H9 (cell line): ENCODE results near the gene FRK. TPM values are rescaled to one million over a fixed set of nuclear protein-coding genes. Genes with fewer than 3 reads are reported as not detected.

Experiments
- DNase-seq: peaks from one replicate; pipeline ENCODE4 v3.0.0-alpha.2; 2017
- H2AFZ ChIP-seq: one replicate; pipeline ENCODE4 v1.6.1; 2013; ENCODE audit warnings: mild to moderate bottlenecking, low read length, control low read depth, moderate library complexity
- H2AK5ac ChIP-seq: 2 replicates; pipeline ENCODE4 v1.6.1; 2013; ENCODE audit warnings: low read length, control low read depth, mixed read lengths; ENCODE audit not compliant: insufficient read length
- H2BK120ac ChIP-seq: one replicate; pipeline ENCODE4 v1.6.1; 2013; ENCODE audit warnings: low read depth, mild to moderate bottlenecking, low read length, control low read depth, inconsistent platforms; ENCODE audit not compliant: poor library complexity, severe bottlenecking
- H2BK12ac ChIP-seq: 2 replicates; pipeline ENCODE4 v1.6.1; 2013; ENCODE audit warnings: low read length, control low read depth, mixed read lengths, low read depth; ENCODE audit not compliant: insufficient read length
- H2BK15ac ChIP-seq: 2 replicates; pipeline ENCODE4 v1.6.1; 2013; ENCODE audit warnings: low read depth, low read length, control low read depth
- H2BK20ac ChIP-seq: one replicate; pipeline ENCODE4 v1.6.1; 2013; ENCODE audit warnings: low read depth, mild to moderate bottlenecking, low read length, control low read depth, inconsistent platforms; ENCODE audit not compliant: poor library complexity, severe bottlenecking
- H2BK5ac ChIP-seq: 2 replicates; pipeline ENCODE4 v1.6.1; 2013; ENCODE audit warnings: low read length, control low read depth, mixed read lengths; ENCODE audit not compliant: insufficient read length
- H3K14ac ChIP-seq: 2 replicates; pipeline ENCODE4 v1.6.1; 2013; ENCODE audit warnings: low read length, control low read depth; ENCODE audit not compliant: insufficient read depth
- H3K18ac ChIP-seq: 2 replicates; pipeline ENCODE4 v1.6.1; 2013; ENCODE audit warnings: low read depth, mild to moderate bottlenecking, mixed read lengths, low read length, control low read depth; ENCODE audit not compliant: insufficient read length
- H3K23ac ChIP-seq: 2 replicates; pipeline ENCODE4 v1.6.1; 2013; ENCODE audit warnings: low read length, control low read depth, mixed read lengths, low read depth; ENCODE audit not compliant: insufficient read length
- H3K23me2 ChIP-seq: 2 replicates; pipeline ENCODE4 v1.6.1; 2013; ENCODE audit warnings: low read depth, mild to moderate bottlenecking, mixed read lengths, low read length, control low read depth; ENCODE audit not compliant: insufficient read length, poor library complexity, severe bottlenecking
- H3K27ac ChIP-seq: 2 replicates; pipeline ENCODE4 v1.5.1; 2013; ENCODE audit warnings: low read length, control low read depth, mixed read lengths, low read depth; ENCODE audit not compliant: insufficient read length
- H3K27me3 ChIP-seq: 2 replicates; pipeline ENCODE4 v1.6.1; 2013; ENCODE audit warnings: low read length, control low read depth, inconsistent platforms; ENCODE audit not compliant: insufficient read depth
- H3K4ac ChIP-seq: 2 replicates; pipeline ENCODE4 v1.6.1; 2013; ENCODE audit warnings: low read depth, mild to moderate bottlenecking, control low read depth, inconsistent platforms, low read length, moderate library complexity
- H3K4me1 ChIP-seq: 2 replicates; pipeline ENCODE4 v1.6.1; 2013; ENCODE audit warnings: low read length, control low read depth, inconsistent platforms; ENCODE audit not compliant: insufficient read depth
- H3K4me2 ChIP-seq: 2 replicates; pipeline ENCODE4 v1.6.1; 2013; ENCODE audit warnings: low read length, control low read depth, mixed read lengths; ENCODE audit not compliant: insufficient read length, insufficient read depth
- H3K56ac ChIP-seq: 2 replicates; pipeline ENCODE4 v1.6.1; 2013; ENCODE audit warnings: low read depth, mild to moderate bottlenecking, mixed read lengths, low read length, control low read depth; ENCODE audit not compliant: insufficient read length
- H3K79me1 ChIP-seq: 2 replicates; pipeline ENCODE4 v1.6.1; 2013; ENCODE audit warnings: low read depth, mild to moderate bottlenecking, moderate library complexity, low read length, control low read depth, inconsistent platforms; ENCODE audit not compliant: insufficient read depth, poor library complexity, severe bottlenecking
- H3K79me2 ChIP-seq: 2 replicates; pipeline ENCODE4 v1.6.1; 2013; ENCODE audit warnings: low read length, control low read depth, inconsistent platforms; ENCODE audit not compliant: insufficient read depth
- H3K9ac ChIP-seq: 2 replicates; pipeline ENCODE4 v1.6.1; 2013; ENCODE audit warnings: low read length, control low read depth, mixed read lengths; ENCODE audit not compliant: insufficient read length; ENCODE audit errors: extremely low read depth
- H3K9me3 ChIP-seq: one replicate; pipeline ENCODE4 v1.6.1; 2013; ENCODE audit warnings: low read depth, low read length, inconsistent platforms; ENCODE audit not compliant: control insufficient read depth
- H3T11ph ChIP-seq: one replicate; pipeline ENCODE4 v1.6.1; 2013; ENCODE audit warnings: mild to moderate bottlenecking, low read length, control low read depth, inconsistent platforms
- H4K20me1 ChIP-seq: one replicate; pipeline ENCODE4 v1.6.1; 2013; ENCODE audit not compliant: control insufficient read depth, insufficient read length, insufficient read depth
- H4K5ac ChIP-seq: 2 replicates; pipeline ENCODE4 v1.6.1; 2013; ENCODE audit warnings: low read depth, mild to moderate bottlenecking, mixed read lengths, low read length, control low read depth; ENCODE audit not compliant: insufficient read length
- H4K8ac ChIP-seq: replicated peaks from 2 replicates; pipeline ENCODE4 v1.6.1; 2013; ENCODE audit warnings: low read length, control low read depth, mixed read lengths, low read depth; ENCODE audit not compliant: insufficient read length
- H4K91ac ChIP-seq: 2 replicates; pipeline ENCODE4 v1.6.1; 2013; ENCODE audit warnings: low read depth, mild to moderate bottlenecking, moderate library complexity, mixed read lengths, low read length, control low read depth; ENCODE audit not compliant: insufficient read length
- H3K27ac Mint-ChIP-seq, 3 experiments: 2 replicates in 2 of 3; 3 replicates in 1 of 3; pipeline ENCODE4 v1.8.0; 2020 to 2021; ENCODE audit warnings: mixed read lengths in 3 of 3, mild to moderate bottlenecking in 1 of 3, moderate library complexity in 1 of 3
- H3K27me3 Mint-ChIP-seq: 2 replicates; pipeline ENCODE4 v1.8.0; 2021; ENCODE audit warnings: low read depth, mild to moderate bottlenecking, moderate library complexity, mixed read lengths
- H3K36me3 Mint-ChIP-seq, 3 experiments: 2 replicates in 2 of 3; 3 replicates in 1 of 3; pipeline ENCODE4 v1.8.0; 2020 to 2021; ENCODE audit warnings: low read depth in 3 of 3, mixed read lengths in 3 of 3; ENCODE audit not compliant: insufficient read depth in 1 of 3
- H3K4me1 Mint-ChIP-seq, 2 experiments: 2 replicates each; pipeline ENCODE4 v1.8.0; 2020; ENCODE audit warnings: mixed read lengths in 2 of 2
- H3K4me3 Mint-ChIP-seq, 2 experiments: 2 replicates in 1 of 2; 3 replicates in 1 of 2; pipeline ENCODE4 v1.8.0; 2020 to 2021; ENCODE audit warnings: mild to moderate bottlenecking in 2 of 2, mixed read lengths in 2 of 2, moderate library complexity in 1 of 2
- H3K9me3 Mint-ChIP-seq, 2 experiments: 2 replicates in 1 of 2; 3 replicates in 1 of 2; pipeline ENCODE4 v1.8.0; 2020; ENCODE audit warnings: mild to moderate bottlenecking in 2 of 2, mixed read lengths in 2 of 2, moderate library complexity in 1 of 2
- CTCF ChIP-seq: fragments of 200-600 bp; sonication (generic); conservative IDR thresholded peaks from 3 replicates; pipeline ENCODE4 v1.8.0; 2021; ENCODE audit warnings: antibody characterized with exemption, mild to moderate bottlenecking
- WGBS: extraction: QIAGEN DNeasy Blood & Tissue Kit; methylation state at CpG from one replicate; pipeline ENCODE4 v1.1.7; 2013; ENCODE audit warnings: missing lambda C conversion rate, low lambda C conversion rate, mixed read lengths; ENCODE audit not compliant: insufficient read length; ENCODE audit errors: extremely low coverage; 5-methylcytosine and 5-hydroxymethylcytosine counted together
- total RNA-seq: library from RNA; stranded (reverse); gene quantifications from 2 replicates; pipeline ENCODE4 v1.2.1, GENCODE V29; 2021

FRK gene
- total RNA-seq, 1 experiment from 2014 or later = 0.15 TPM

DNA sequence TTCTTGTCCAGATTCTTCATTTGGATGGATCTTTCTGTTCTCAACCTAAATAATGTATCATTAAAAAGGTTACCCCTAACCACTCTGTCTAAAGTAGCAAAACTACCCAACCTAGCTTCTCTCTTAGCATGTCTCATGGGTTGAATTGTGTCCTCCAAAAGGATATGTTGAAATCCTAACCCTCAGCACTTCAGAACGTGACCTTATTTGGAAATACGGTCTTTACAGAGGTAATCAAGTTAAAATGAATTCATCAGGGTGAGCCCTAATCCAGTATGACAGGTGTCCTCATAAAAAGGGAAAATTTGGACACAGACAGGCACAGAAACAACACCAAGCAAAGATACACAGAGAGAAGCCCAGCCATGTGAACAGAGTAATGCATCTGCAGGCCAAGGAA lies 6.1 kb upstream of the FRK start:
- Histone ChIP-seq H2AK5ac (no peak overlapping the region), H4K5ac (no peak overlapping the region), H3K23me2 (no peaks in the 10 kb centered on the region), H4K8ac (no peak overlapping the region), H2BK5ac (no peak overlapping the region), H3K4me2 (no peak overlapping the region), H3K9me3 (no peaks in the 10 kb centered on the region), H4K91ac (no peak overlapping the region), H3K56ac (no peak overlapping the region), H3K23ac (no peak overlapping the region), H3K9ac (no peak overlapping the region), H3K18ac (no peak overlapping the region), H3K14ac (no peak overlapping the region), H3K79me1 (no peaks in the 10 kb centered on the region), H2AFZ (no peak overlapping the region), H3T11ph (no peak overlapping the region), H3K4me1 (no peaks in the 10 kb centered on the region; the same call in 1 of the 2 replicates), H3K27me3 (no peaks in the 10 kb centered on the region), H2BK15ac (no peak overlapping the region), H3K4ac (no peak overlapping the region), H3K27ac (no peak overlapping the region), H4K20me1 (no peaks in the 10 kb centered on the region), H2BK120ac (no peak overlapping the region), H2BK12ac (no peak overlapping the region), H2BK20ac (no peak overlapping the region), H3K79me2 (no peaks in the 10 kb centered on the region)
- DNase-seq = no peak
- Mint-ChIP-seq H3K27ac (no peak overlapping the region), H3K4me1 (peaks cover 10 to 15% of the 10 kb centered on the region in 2 experiments), H3K36me3 (no peaks in the 10 kb centered on the region), H3K9me3 (no peaks in the 10 kb centered on the region), H3K27me3 (no peaks in the 10 kb centered on the region), H3K4me3 (no peak overlapping the region)
- no peak for TF ChIP-seq CTCF
- no CpG with 5 or more reads among the region's 2 CpGs for WGBS
